Measurements from ENCODE around the gene ZCCHC24. TPM values are rescaled to one million over a fixed set of nuclear protein-coding genes. Genes with fewer than 3 reads are reported as not detected.

The ZCCHC24 gene
- total and polyA plus RNA-seq, 8 donors, result 3.5 to 13.2 (median 7.3) TPM

DNA sequence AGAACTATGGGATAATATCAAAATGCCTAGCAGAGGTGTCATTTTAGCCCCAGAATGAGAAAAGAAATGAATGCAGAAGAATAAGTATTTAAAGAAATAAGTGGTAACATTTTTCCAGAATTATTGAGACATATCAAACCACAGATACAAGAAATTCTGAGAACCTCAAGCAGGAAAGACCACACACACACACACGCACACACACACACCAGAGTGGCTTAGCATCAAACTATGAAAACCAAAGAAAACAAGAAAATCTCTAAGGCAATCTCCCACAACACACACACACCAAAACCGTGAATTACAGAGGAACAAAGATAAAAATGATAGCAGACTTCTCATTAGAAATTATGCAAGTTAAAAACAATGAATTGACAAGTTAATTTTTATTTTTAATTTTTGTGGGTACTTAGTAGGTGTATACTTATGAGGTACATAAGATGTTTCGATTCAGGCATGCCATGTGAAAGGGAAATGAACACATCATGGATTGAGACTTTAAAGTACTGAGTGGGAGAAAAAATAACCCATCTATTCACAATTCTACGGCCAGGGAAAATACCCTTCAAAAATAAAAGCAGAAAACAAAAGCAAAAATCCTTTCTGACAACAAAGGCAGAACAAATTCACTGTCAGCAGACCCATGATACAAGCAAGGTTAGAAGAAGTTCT, 83.6 kb downstream of the ZCCHC24 start:
- WGBS, 2 donors, result 82 to 87% methylated on average over 4 of the region's 4 CpGs
- Histone ChIP-seq H3K27me3 (no peaks in the 10 kb centered on the region), H3K4me3 (no peak overlapping the region), H3K27ac (no peak overlapping the region), H3K4me1 (peaks cover 0 to 4% (median 0%) of the 10 kb centered on the region in 3 donors), H3K9me3 (no peaks in the 10 kb centered on the region), H3K36me3 (no peaks in the 10 kb centered on the region)
- intact Hi-C loops (cut with DNase I), result no loop called here
- DNase-seq, result no peak
- TF ChIP-seq, protein P1, sequence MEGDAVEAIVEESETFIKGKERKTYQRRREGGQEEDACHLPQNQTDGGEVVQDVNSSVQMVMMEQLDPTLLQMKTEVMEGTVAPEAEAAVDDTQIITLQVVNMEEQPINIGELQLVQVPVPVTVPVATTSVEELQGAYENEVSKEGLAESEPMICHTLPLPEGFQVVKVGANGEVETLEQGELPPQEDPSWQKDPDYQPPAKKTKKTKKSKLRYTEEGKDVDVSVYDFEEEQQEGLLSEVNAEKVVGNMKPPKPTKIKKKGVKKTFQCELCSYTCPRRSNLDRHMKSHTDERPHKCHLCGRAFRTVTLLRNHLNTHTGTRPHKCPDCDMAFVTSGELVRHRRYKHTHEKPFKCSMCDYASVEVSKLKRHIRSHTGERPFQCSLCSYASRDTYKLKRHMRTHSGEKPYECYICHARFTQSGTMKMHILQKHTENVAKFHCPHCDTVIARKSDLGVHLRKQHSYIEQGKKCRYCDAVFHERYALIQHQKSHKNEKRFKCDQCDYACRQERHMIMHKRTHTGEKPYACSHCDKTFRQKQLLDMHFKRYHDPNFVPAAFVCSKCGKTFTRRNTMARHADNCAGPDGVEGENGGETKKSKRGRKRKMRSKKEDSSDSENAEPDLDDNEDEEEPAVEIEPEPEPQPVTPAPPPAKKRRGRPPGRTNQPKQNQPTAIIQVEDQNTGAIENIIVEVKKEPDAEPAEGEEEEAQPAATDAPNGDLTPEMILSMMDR (IDR thresholded peaks at IDR 0.05), result no peak
- no peak for ATAC-seq
- no peak for FAIRE-seq

DNA sequence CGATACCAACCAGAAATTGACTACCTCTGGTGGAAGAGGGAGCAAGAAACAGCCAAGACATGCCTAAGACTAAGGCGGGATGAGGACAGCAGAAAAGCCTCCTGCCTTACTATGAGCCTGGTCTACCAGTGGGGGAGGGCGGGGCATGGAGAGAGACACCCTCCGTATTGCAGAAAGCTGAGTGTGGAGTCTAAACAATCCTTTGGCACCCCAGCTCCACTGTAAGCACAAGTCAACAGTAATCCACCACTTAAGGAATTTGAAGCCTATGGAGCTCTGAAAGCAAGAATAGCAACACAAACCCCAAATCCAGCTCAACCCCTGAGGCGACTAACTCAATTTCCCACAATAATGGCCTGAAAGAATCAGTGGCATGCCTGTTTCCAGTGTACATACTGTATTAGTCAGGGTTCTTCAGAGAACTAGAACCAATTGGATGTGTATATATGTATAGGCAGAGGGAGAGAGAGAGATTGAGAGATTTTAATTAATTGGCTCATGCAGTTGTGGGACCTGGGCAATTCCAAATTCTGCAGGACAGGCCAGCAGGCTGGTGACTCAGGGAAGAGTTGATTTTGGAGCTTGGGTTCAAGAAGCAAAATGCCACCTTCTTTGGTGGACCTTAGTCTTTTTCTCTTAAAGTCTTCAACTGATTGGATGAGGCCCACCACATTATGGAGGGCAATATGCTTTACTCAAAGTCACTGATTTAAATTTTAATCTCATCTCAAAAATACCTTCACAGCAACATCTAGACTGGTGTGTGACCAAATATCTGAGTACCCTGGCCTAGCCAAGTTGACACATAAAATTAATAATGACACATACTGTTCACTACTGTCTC, 84.7 kb downstream of the ZCCHC24 start:
- Histone ChIP-seq H3K4me1 (peaks cover 0 to 4% (median 0%) of the 10 kb centered on the region in 3 donors), H3K27me3 (no peaks in the 10 kb centered on the region), H3K36me3 (no peaks in the 10 kb centered on the region), H3K9me3 (no peaks in the 10 kb centered on the region), H3K4me3 (no peak overlapping the region), H3K27ac (no peak overlapping the region)
- intact Hi-C loops (cut with DNase I), result no loop called here
- ATAC-seq (no peak), DNase-seq (peak in 2 of 6 donors; percentile 4 to 11), FAIRE-seq (no peak)
- 94 to 97% methylated on average over 5 of the region's 5 CpGs for WGBS, 2 donors
- TF ChIP-seq, protein P1 (IDR thresholded peaks at IDR 0.05), result no peak

DNA sequence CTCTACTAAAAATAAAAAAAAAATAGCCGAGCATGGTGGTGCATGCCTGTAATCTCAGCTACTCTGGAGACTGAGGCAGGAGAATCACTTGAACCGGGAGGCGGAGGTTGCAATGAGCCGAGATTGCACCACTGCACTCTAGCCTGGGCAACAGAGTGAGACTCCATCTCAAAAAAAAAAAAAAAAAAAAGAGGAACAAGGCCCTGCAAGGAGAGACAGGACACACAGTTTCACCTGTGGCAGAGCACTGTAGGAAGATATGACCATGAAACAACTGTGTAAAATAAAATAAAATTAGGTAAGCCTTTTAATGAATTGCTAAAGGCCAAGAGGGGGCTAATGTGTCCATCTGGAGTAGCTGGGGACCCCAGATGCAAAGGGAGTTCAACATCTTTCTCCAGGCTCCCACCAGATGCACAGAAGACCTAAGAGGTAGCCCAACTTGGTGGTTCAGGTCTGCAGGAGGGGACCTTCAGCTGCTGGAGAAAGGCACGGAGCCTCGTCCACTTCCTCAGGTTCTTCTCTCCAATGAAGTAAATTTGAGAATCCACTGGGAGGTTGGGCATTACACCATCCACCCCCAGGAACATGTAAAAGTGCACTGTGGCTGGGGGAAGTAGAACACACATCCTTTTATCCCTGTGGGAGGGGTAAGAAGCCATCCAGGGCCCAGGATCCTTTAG, 85.5 kb downstream of the ZCCHC24 start:
- no peaks in the 10 kb centered on the region for H3K9me3 ChIP-seq
- DNase-seq, result peak in 1 of 6 donors; percentile 10
- 96 to 97% methylated on average over 6 of the region's 6 CpGs for WGBS, 2 donors
- no peak for ATAC-seq
- H3K4me3 ChIP-seq, result no peak overlapping the region
- intact Hi-C loops (cut with DNase I), result no loop called here
- peaks cover 0 to 7% (median 0%) of the 10 kb centered on the region in 3 donors for H3K36me3 ChIP-seq
- TF ChIP-seq, protein P1 (IDR thresholded peaks at IDR 0.05), result no peak
- no peak for FAIRE-seq
- no peak overlapping the region for H3K27ac ChIP-seq
- peaks cover 0 to 4% (median 0%) of the 10 kb centered on the region in 3 donors for H3K4me1 ChIP-seq
- no peaks in the 10 kb centered on the region for H3K27me3 ChIP-seq

DNA sequence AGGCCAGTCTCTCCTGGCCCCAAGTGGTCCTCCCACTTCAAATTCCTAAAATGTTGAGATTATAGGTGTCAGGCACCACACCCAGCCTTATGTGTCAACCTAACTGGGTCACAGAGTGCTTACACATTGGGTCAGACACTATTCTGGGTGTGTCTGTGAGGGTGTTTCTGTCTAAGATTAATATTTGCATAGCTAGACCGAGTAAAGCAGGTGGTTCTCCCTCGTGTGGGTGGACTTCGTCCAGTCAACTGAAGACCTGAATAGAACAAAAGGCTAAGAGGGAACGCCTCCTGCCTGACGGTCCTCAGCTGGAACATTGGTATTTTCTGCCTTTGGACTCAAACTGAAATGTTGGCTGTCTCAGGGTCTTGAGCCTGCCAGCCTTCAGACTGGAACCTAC, 86.6 kb downstream of the ZCCHC24 start:
- Histone ChIP-seq H3K27me3 (no peaks in the 10 kb centered on the region), H3K4me1 (peaks cover 0 to 4% (median 0%) of the 10 kb centered on the region in 3 donors), H3K4me3 (no peak overlapping the region), H3K36me3 (peaks cover 5 to 18% (median 11%) of the 10 kb centered on the region in 3 donors), H3K9me3 (no peaks in the 10 kb centered on the region), H3K27ac (no peak overlapping the region)
- TF ChIP-seq, protein P1 (IDR thresholded peaks at IDR 0.05), result no peak
- ATAC-seq (peak; percentile 58 to 87 (median 83)), FAIRE-seq (no peak), DNase-seq (peak in 3 of 6 donors; percentile 17 to 45 (median 25))
- intact Hi-C loops (cut with DNase I), result no loop called here
- 32 to 36% methylated on average over 5 of the region's 5 CpGs for WGBS, 2 donors

Measured in pancreas (tissue), 10 donors.